Endothelial cell of umbilical vein (primary cell): Measurements from ENCODE around the gene IPO11. TPM values are rescaled to one million over a fixed set of nuclear protein-coding genes. Genes with fewer than 3 reads are reported as not detected.

Experiments
- BruUV-seq: library from RNA; stranded (reverse); fragments of 400-500 nt; replicated peaks from 2 replicates; lab custom pipeline; 2021; lab: Mats Ljungman, UMichigan
- CTCF ChIA-PET: fragments of 300-600, 350-600 bp; sonication (Branson Sonifier 250); formaldehyde crosslinking; loops from one replicate; lab custom pipeline; 2021; ENCODE audit warnings: antibody characterized with exemption, inconsistent platforms; lab: Charles Lee
- POLR2A ChIA-PET: fragments of 300-600, 350-600 bp; sonication (Branson Sonifier 250); formaldehyde crosslinking; loops from one replicate; lab custom pipeline; 2021; ENCODE audit warnings: antibody characterized with exemption, inconsistent platforms; lab: Charles Lee
- DNase-seq: peaks from one replicate; pipeline ENCODE4 v3.0.0-alpha.2; 2011; ENCODE audit warnings: low read depth, low spot score
- FAIRE-seq: peaks from 2 replicates; lab custom pipeline; 2011; peaks lifted over from hg19 to GRCh38; lab: Jason Lieb, UNC
- H2AFZ ChIP-seq: 2 replicates; pipeline ENCODE4 v1.6.0; 2012; ENCODE audit warnings: low read depth, low read length, control low read depth, inconsistent platforms
- H3K27ac ChIP-seq: 2 replicates; pipeline ENCODE4 v1.5.1; 2011; ENCODE audit warnings: low read depth, mild to moderate bottlenecking, control low read depth, low read length, moderate library complexity; ENCODE audit not compliant: insufficient read depth
- H3K27me3 ChIP-seq, 2 experiments: 2 replicates each; pipeline versions ENCODE4 v1.6.0 to v1.6.1; 2011; ENCODE audit warnings: low read length in 2 of 2, mixed read lengths in 1 of 2; ENCODE audit not compliant: control insufficient read depth in 2 of 2, insufficient read depth in 2 of 2
- H3K36me3 ChIP-seq, 2 experiments: 2 replicates in 1 of 2; 3 replicates in 1 of 2; pipeline ENCODE4 v1.5.1; 2011; ENCODE audit warnings: low read length in 2 of 2, mild to moderate bottlenecking in 1 of 2, moderate library complexity in 1 of 2; ENCODE audit not compliant: control insufficient read depth in 2 of 2, insufficient read depth in 2 of 2; ENCODE audit errors: extremely low read depth in 1 of 2
- H3K4me1 ChIP-seq: 3 replicates; pipeline ENCODE4 v1.5.1; 2011; ENCODE audit warnings: mild to moderate bottlenecking, low read length; ENCODE audit not compliant: control insufficient read depth, insufficient read depth; ENCODE audit errors: extremely low read depth
- H3K4me2 ChIP-seq: 2 replicates; pipeline ENCODE4 v1.6.1; 2011; ENCODE audit warnings: low read length, control low read depth, mixed read lengths; ENCODE audit not compliant: insufficient read depth
- H3K4me3 ChIP-seq, 3 experiments: fragments of 200-600 bp in 1 of 3; sonication (generic), shearing (Covaris generic) in 1 of 3; replicated peaks in 1 of 3; 2 replicates each; pipeline ENCODE4 v1.5.1; 2011 to 2016; ENCODE audit warnings: control low read depth in 3 of 3, low read length in 3 of 3, mild to moderate bottlenecking in 2 of 3, inconsistent platforms in 1 of 3, low read depth in 1 of 3, moderate library complexity in 1 of 3; ENCODE audit not compliant: insufficient read depth in 1 of 3
- H3K79me2 ChIP-seq: 2 replicates; pipeline ENCODE4 v1.6.0; 2012; ENCODE audit warnings: low read length, inconsistent platforms; ENCODE audit not compliant: control insufficient read depth, insufficient read depth
- H3K9ac ChIP-seq: replicated peaks from 2 replicates; pipeline ENCODE3; 2011; ENCODE audit warnings: low read length, control low read depth; ENCODE audit not compliant: insufficient read depth; ENCODE audit errors: extremely low read depth
- H3K9me1 ChIP-seq: replicated peaks from 3 replicates; pipeline ENCODE4 v1.6.0; 2011; ENCODE audit warnings: mild to moderate bottlenecking, low read length; ENCODE audit not compliant: control insufficient read depth, insufficient read depth; ENCODE audit errors: extremely low read depth
- H3K9me3 ChIP-seq: replicated peaks from 2 replicates; pipeline ENCODE4 v1.5.1; 2012; ENCODE audit warnings: low read length, inconsistent platforms; ENCODE audit not compliant: control insufficient read depth, insufficient read depth
- H4K20me1 ChIP-seq: replicated peaks from 2 replicates; pipeline ENCODE3; 2011; ENCODE audit warnings: mild to moderate bottlenecking, low read length; ENCODE audit not compliant: control insufficient read depth, insufficient read depth; ENCODE audit errors: extremely low read depth
- EZH2 ChIP-seq: IDR thresholded peaks from 2 replicates; pipeline ENCODE4 v1.6.1; 2012; ENCODE audit warnings: borderline replicate concordance, low read depth, mild to moderate bottlenecking, moderate library complexity, low read length, inconsistent platforms; ENCODE audit not compliant: severe bottlenecking
- FOS ChIP-seq: IDR thresholded peaks from 2 replicates; pipeline ENCODE4 v1.6.1; 2011; ENCODE audit warnings: mild to moderate bottlenecking, low read length, moderate library complexity, borderline replicate concordance; ENCODE audit not compliant: insufficient read depth
- GATA2 ChIP-seq: IDR thresholded peaks from 2 replicates; pipeline ENCODE4 v1.7.0; 2011; ENCODE audit warnings: low read depth, mild to moderate bottlenecking, moderate library complexity, mixed read lengths, low read length; ENCODE audit not compliant: insufficient read length, insufficient read depth
- JUN ChIP-seq: IDR thresholded peaks from 2 replicates; pipeline ENCODE4 v1.6.1; 2011; ENCODE audit warnings: borderline replicate concordance, low read depth; ENCODE audit not compliant: insufficient read length, insufficient read depth
- MYC ChIP-seq: IDR thresholded peaks from one replicate; pipeline ENCODE4 v1.6.1; 2011; ENCODE audit warnings: mild to moderate bottlenecking, low read depth, low read length
- POLR2A ChIP-seq: IDR thresholded peaks from 2 replicates; pipeline ENCODE4 v1.6.1; 2012; ENCODE audit warnings: low read depth, mild to moderate bottlenecking, control low read depth, low read length
- POLR2AphosphoS5 ChIP-seq: IDR thresholded peaks from 2 replicates; pipeline ENCODE4 v1.6.1; 2012; ENCODE audit warnings: low read depth, mild to moderate bottlenecking, control low read depth, low read length, moderate library complexity; ENCODE audit not compliant: insufficient read depth
- dilution Hi-C: fragments of 300-500 bp; cut with MboI; formaldehyde crosslinking; loops from one replicate; pipeline ENCODE4 v1.15.0; 2019; ENCODE audit warnings: low sequenced_read_pairs; ENCODE audit not compliant: extremely low pct_ligation_motif_present
- intact Hi-C: fragments of 100-400 bp; cut with micrococcal nuclease; formaldehyde crosslinking; loops from one replicate; pipeline ENCODE4 v1.10.0; 2022
- polyA plus RNA-seq, 4 experiments: library from polyadenylated mRNA; depleted of rRNA in 3 of 4; stranded (reverse) in 3 of 4; unstranded in 1 of 4; fragments of >200 nt; gene quantifications; 2 replicates each; pipeline versions ENCODE4 v1.2.1 to v1.2.3, GENCODE V29; 2011 to 2012; ENCODE audit warnings: missing spikeins in 1 of 4
- total RNA-seq: library from RNA; stranded (reverse); gene quantifications from 2 replicates; pipeline ENCODE4 v1.2.3, GENCODE V29; 2021
- TF ChIP-seq, protein P1 (sequence below), 2 donors: IDR thresholded peaks; 1 replicate in 1 of 2; 2 replicates in 1 of 2; pipeline ENCODE4 v1.5.1; 2011; ENCODE audit warnings: low read length in 2 of 2, mild to moderate bottlenecking in 2 of 2, moderate library complexity in 2 of 2, control low read depth in 1 of 2, inconsistent platforms in 1 of 2, low read depth in 1 of 2; ENCODE audit not compliant: insufficient read depth in 1 of 2; ENCODE audit errors: extremely low read depth in 1 of 2
- TF ChIP-seq, protein P2 (sequence below): IDR thresholded peaks from 2 replicates; pipeline ENCODE4 v1.6.1; 2011; ENCODE audit not compliant: insufficient read depth, insufficient read length

The IPO11 gene
- total and polyA plus RNA-seq, 2 donors (not counting 3 experiments of a cell fraction or from before 2014, with no cell fraction given): 38.5 to 80.9 TPM

- ChIA-PET CTCF (interaction anchor here (0.6 to 1.5 kb wide), 6 partner anchors 8 to 322 kb away, joined by 3 to 5 read pairs (median 3); no protein-coding TSS in a partner anchor), POLR2A (no interaction called here)
- H3K4me3 ChIP-seq: no peak overlapping the region
- no peaks in the 10 kb centered on the region for H4K20me1 ChIP-seq
- H3K4me2 ChIP-seq: no peak overlapping the region
- no peak overlapping the region for H2AFZ ChIP-seq
- peaks cover 6% of the 10 kb centered on the region for H3K79me2 ChIP-seq
- no peak overlapping the region for H3K9ac ChIP-seq
- no peaks in the 10 kb centered on the region for H3K9me1 ChIP-seq
- no peak overlapping the region for H3K27ac ChIP-seq
- TF ChIP-seq, protein P1, sequence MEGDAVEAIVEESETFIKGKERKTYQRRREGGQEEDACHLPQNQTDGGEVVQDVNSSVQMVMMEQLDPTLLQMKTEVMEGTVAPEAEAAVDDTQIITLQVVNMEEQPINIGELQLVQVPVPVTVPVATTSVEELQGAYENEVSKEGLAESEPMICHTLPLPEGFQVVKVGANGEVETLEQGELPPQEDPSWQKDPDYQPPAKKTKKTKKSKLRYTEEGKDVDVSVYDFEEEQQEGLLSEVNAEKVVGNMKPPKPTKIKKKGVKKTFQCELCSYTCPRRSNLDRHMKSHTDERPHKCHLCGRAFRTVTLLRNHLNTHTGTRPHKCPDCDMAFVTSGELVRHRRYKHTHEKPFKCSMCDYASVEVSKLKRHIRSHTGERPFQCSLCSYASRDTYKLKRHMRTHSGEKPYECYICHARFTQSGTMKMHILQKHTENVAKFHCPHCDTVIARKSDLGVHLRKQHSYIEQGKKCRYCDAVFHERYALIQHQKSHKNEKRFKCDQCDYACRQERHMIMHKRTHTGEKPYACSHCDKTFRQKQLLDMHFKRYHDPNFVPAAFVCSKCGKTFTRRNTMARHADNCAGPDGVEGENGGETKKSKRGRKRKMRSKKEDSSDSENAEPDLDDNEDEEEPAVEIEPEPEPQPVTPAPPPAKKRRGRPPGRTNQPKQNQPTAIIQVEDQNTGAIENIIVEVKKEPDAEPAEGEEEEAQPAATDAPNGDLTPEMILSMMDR (IDR thresholded peaks at IDR 0.05; ENCODE audit: extremely low read depth in 1 of 2, insufficient read depth in 1 of 2, low read depth in 1 of 2, low read length in 2 of 2): no peak
- TF ChIP-seq, protein P2, sequence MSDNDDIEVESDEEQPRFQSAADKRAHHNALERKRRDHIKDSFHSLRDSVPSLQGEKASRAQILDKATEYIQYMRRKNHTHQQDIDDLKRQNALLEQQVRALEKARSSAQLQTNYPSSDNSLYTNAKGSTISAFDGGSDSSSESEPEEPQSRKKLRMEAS: no peak
- TF ChIP-seq JUN (no peak), EZH2 (no peak), MYC (no peak), FOS (peak; percentile 34), POLR2A (no peak), GATA2 (no peak), POLR2AphosphoS5 (no peak)
- H3K4me1 ChIP-seq: no peaks in the 10 kb centered on the region
- no peaks in the 10 kb centered on the region for H3K9me3 ChIP-seq
- BruUV-seq: no TSS peak
- peak; percentile 15 for FAIRE-seq
- H3K27me3 ChIP-seq: no peaks in the 10 kb centered on the region
- DNase-seq: no peak
- H3K36me3 ChIP-seq: no peaks in the 10 kb centered on the region
- intact Hi-C loops: no loop called here
- dilution Hi-C loops: no loop called here
Measured at GRCh38 chr5:62457071-62457470, 44.5 kb downstream of the IPO11 start.
